ENCODE results near the gene PLXNA1.

- no peak for TF ChIP-seq CTCF (IDR thresholded peaks at IDR 0.05; ENCODE audit: low read depth, low read length)
- no peak for TF ChIP-seq EZH2phosphoT487 (IDR thresholded peaks at IDR 0.05; ENCODE audit: low read depth)
Measured at GRCh38 chr3:127008236-127008635, 25.3 kb downstream of the PLXNA1 start.
